CD4-positive, alpha-beta memory T cell (primary cell): Measurements from ENCODE around the gene COASY. TPM values are rescaled to one million over a fixed set of nuclear protein-coding genes. Genes with fewer than 3 reads are reported as not detected.

Experiments used
- CTCF ChIA-PET: fragments of 350-600 bp; sonication (Branson Sonifier 250); formaldehyde crosslinking; loops from one replicate; lab custom pipeline; 2021; ENCODE audit warnings: inconsistent platforms; ENCODE audit not compliant: partially characterized antibody; lab: Charles Lee
- POLR2A ChIA-PET: fragments of 350-600 bp; sonication (Branson Sonifier 250); formaldehyde crosslinking; loops from one replicate; lab custom pipeline; 2021; ENCODE audit not compliant: partially characterized antibody; lab: Charles Lee
- DNase-seq, 5 donors: peaks; one replicate each; pipeline versions ENCODE4 v3.0.0 to v3.0.0-alpha.2; 2020 to 2022; ENCODE audit warnings: mixed read lengths in 1 of 5
- H3K27ac ChIP-seq: one replicate; pipeline ENCODE4 v1.7.0; 2013; ENCODE audit warnings: low read depth, low read length
- H3K27me3 ChIP-seq: 2 replicates; pipeline ENCODE4 v1.7.0; 2013; ENCODE audit warnings: mild to moderate bottlenecking, low read length, moderate library complexity; ENCODE audit not compliant: insufficient read depth
- H3K36me3 ChIP-seq: 2 replicates; pipeline ENCODE4 v1.7.0; 2013; ENCODE audit warnings: mild to moderate bottlenecking, low read length, moderate library complexity; ENCODE audit not compliant: insufficient read depth
- H3K4me1 ChIP-seq: 2 replicates; pipeline ENCODE4 v1.7.0; 2013; ENCODE audit warnings: mild to moderate bottlenecking, low read length, moderate library complexity; ENCODE audit not compliant: insufficient read depth
- H3K4me3 ChIP-seq, 2 donors: one replicate each; pipeline ENCODE4 v1.7.0; 2013; ENCODE audit warnings: low read length in 2 of 2, mild to moderate bottlenecking in 1 of 2
- H3K9me3 ChIP-seq, 2 donors: one replicate each; pipeline ENCODE4 v1.7.0; 2013; ENCODE audit warnings: low read length in 2 of 2, control low read depth in 1 of 2; ENCODE audit not compliant: control insufficient read depth in 1 of 2
- H3K27ac Mint-ChIP-seq, 7 donors: one replicate each; pipeline ENCODE4 v1.8.0; 2020 to 2021; ENCODE audit warnings: mixed read lengths in 7 of 7, mild to moderate bottlenecking in 6 of 7, inconsistent platforms in 3 of 7, moderate library complexity in 3 of 7
- H3K27me3 Mint-ChIP-seq, 2 donors: one replicate each; pipeline ENCODE4 v1.8.0; 2020 to 2021; ENCODE audit warnings: mixed read lengths in 2 of 2
- H3K36me3 Mint-ChIP-seq, 2 donors: one replicate each; pipeline ENCODE4 v1.8.0; 2020 to 2021; ENCODE audit warnings: mixed read lengths in 2 of 2, inconsistent platforms in 1 of 2, mild to moderate bottlenecking in 1 of 2
- H3K4me1 Mint-ChIP-seq, 4 donors: one replicate each; pipeline ENCODE4 v1.8.0; 2020 to 2021; ENCODE audit warnings: mixed read lengths in 4 of 4, mild to moderate bottlenecking in 1 of 4
- H3K4me3 Mint-ChIP-seq, 8 donors: one replicate each; pipeline ENCODE4 v1.8.0; 2020 to 2021; ENCODE audit warnings: mixed read lengths in 8 of 8, mild to moderate bottlenecking in 7 of 8, moderate library complexity in 6 of 8, inconsistent platforms in 3 of 8
- H3K9me3 Mint-ChIP-seq, 8 donors: one replicate each; pipeline ENCODE4 v1.8.0; 2020 to 2021; ENCODE audit warnings: mixed read lengths in 8 of 8, mild to moderate bottlenecking in 5 of 8, inconsistent platforms in 3 of 8, moderate library complexity in 1 of 8
- intact Hi-C: fragments of 100-400 bp; cut with micrococcal nuclease; formaldehyde crosslinking; loops from one replicate; pipeline ENCODE4 v1.15.1; 2023
- polyA plus RNA-seq, 2 donors: library from polyadenylated mRNA; unstranded; fragments of 300-500 nt; fragmentation: Illumina TruSeq; gene quantifications; one replicate each; pipeline ENCODE4 v1.2.3, GENCODE V29; 2021
- total RNA-seq, 2 experiments: library from RNA; stranded (reverse); gene quantifications; one replicate each; pipeline ENCODE4 v1.2.3, GENCODE V29; 2021

The COASY gene
- total and polyA plus RNA-seq, 4 experiments from 2014 or later, result 44.6 to 71.1 (median 65.6) TPM

- H3K27ac Mint-ChIP-seq, result no peak overlapping the region
- intact Hi-C loops, result no loop called here
- H3K9me3 ChIP-seq, result no peaks in the 10 kb centered on the region
- H3K36me3 Mint-ChIP-seq, result peaks cover 26 to 61% of the 10 kb centered on the region in 2 donors
- no peaks in the 10 kb centered on the region for H3K9me3 Mint-ChIP-seq
- no peak overlapping the region for H3K4me3 ChIP-seq
- no peak overlapping the region for H3K4me3 Mint-ChIP-seq
- H3K4me1 ChIP-seq, result no peaks in the 10 kb centered on the region
- no peaks in the 10 kb centered on the region for H3K27me3 ChIP-seq
- no peak for DNase-seq
- ChIA-PET POLR2A (interaction anchor here (1.5 to 2.3 kb wide), 2 partner anchors 14 to 17 kb away, joined by 6 to 11 read pairs; partner anchors contain the start of gene PSMC3IP), CTCF (interaction anchor here (0.9 to 2.0 kb wide), 2 partner anchors 9 to 13 kb away, joined by 4 to 7 read pairs; no protein-coding TSS in a partner anchor)
- H3K4me1 Mint-ChIP-seq, result peaks cover 3 to 12% (median 7%) of the 10 kb centered on the region in 4 donors
- H3K27ac ChIP-seq, result no peak overlapping the region
- no peaks in the 10 kb centered on the region for H3K27me3 Mint-ChIP-seq
- H3K36me3 ChIP-seq, result peaks cover 49% of the 10 kb centered on the region
Measured at GRCh38 chr17:42591411-42591810, 29.5 kb downstream of the COASY start.

- intact Hi-C loops, result no loop called here
- no peaks in the 10 kb centered on the region for H3K9me3 ChIP-seq
- Mint-ChIP-seq H3K9me3 (no peaks in the 10 kb centered on the region), H3K36me3 (peaks cover 14 to 40% of the 10 kb centered on the region in 2 donors), H3K27me3 (no peaks in the 10 kb centered on the region), H3K4me3 (no peak overlapping the region), H3K4me1 (peaks cover 15 to 31% (median 22%) of the 10 kb centered on the region in 4 donors), H3K27ac (peak overlapping the region in 3 of 7 donors; percentile 17 to 73 (median 26))
- H3K4me1 ChIP-seq, result peaks cover 12% of the 10 kb centered on the region
- H3K27ac ChIP-seq, result no peak overlapping the region
- DNase-seq, result no peak
- no peaks in the 10 kb centered on the region for H3K27me3 ChIP-seq
- H3K4me3 ChIP-seq, result no peak overlapping the region
- peaks cover 7% of the 10 kb centered on the region for H3K36me3 ChIP-seq
- CTCF ChIA-PET, result no interaction called here
- POLR2A ChIA-PET, result interaction anchor here (3.9 kb wide), 1 partner anchor 12 kb away, joined by 20 read pairs; the partner anchor contains the start of genes RETREG3 and TUBG1
Measured at GRCh38 chr17:42596386-42596785, 34.4 kb downstream of the COASY start.

DNA sequence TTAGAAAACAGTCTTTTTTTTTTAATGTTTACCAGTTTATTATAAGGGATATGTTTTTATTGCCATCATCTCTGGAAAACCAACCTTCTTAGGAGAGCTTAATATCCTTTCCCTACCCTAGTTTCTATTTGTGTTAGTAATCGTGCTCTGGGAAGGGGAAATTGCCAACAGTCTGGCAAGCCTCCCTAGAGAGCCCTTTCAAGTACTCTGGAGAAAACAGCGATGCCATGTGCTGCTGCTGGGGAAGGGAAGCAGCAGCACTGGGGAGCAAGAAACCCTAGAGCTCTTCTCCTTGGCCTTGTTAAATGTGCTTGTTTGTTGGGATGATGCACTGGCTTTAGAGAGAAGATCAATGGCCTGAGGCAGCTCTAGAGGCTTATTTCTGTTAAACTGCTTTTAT is 37.0 kb downstream of the COASY start:
- H3K4me1 Mint-ChIP-seq, result peaks cover 17 to 48% (median 31%) of the 10 kb centered on the region in 4 donors
- CTCF ChIA-PET, result interaction anchor here (1.1 to 2.7 kb wide), 4 partner anchors 9 to 193 kb away, joined by 3 to 14 read pairs (median 3); partner anchors contain the start of gene PSMC3IP
- H3K27ac Mint-ChIP-seq, result peak overlapping the region in 4 of 7 donors; percentile 52 to 77 (median 66)
- Histone ChIP-seq H3K9me3 (no peaks in the 10 kb centered on the region), H3K27ac (no peak overlapping the region), H3K4me1 (peaks cover 19% of the 10 kb centered on the region), H3K36me3 (peaks cover 4% of the 10 kb centered on the region), H3K27me3 (no peaks in the 10 kb centered on the region), H3K4me3 (no peak overlapping the region)
- POLR2A ChIA-PET, result interaction anchor here (0.8 to 3.9 kb wide), 2 partner anchors 10 to 11 kb away, joined by 4 to 20 read pairs; partner anchors contain the start of genes RETREG3 and TUBG1
- no peak for DNase-seq
- no peaks in the 10 kb centered on the region for H3K27me3 Mint-ChIP-seq
- H3K4me3 Mint-ChIP-seq, result peak overlapping the region in 3 of 8 donors; percentile 4 to 39 (median 6)
- no peaks in the 10 kb centered on the region for H3K9me3 Mint-ChIP-seq
- intact Hi-C loops, result no loop called here
- H3K36me3 Mint-ChIP-seq, result peaks cover 20 to 35% of the 10 kb centered on the region in 2 donors

DNA sequence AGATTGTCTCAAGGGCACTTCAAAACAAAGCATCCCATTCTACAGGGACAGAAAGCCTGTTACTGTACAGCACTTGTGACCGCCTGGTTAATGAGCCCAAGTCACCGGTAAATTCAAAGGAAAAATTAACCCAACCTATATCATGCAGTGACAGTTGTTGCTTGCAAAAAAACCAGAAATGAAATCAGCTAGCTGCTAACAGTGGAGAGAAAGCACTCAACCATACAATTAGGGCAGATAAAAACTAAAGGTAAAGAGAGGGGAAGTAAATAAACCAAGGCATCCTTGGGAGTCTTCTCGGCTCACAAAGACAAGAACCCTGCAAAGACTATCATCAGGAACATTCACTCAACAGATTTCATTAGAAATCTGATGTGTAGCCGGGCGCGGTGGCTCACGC is 41.4 kb downstream of the COASY start:
- intact Hi-C loops, result no loop called here
- no peak overlapping the region for H3K4me3 ChIP-seq
- ChIA-PET CTCF (interaction anchor here (1.9 kb wide), 1 partner anchor 25 kb away, joined by 5 read pairs; no protein-coding TSS in a partner anchor), POLR2A (interaction anchor here (2.7 kb wide), 1 partner anchor 25 kb away, joined by 9 read pairs; the partner anchor contains the start of gene PSMC3IP)
- H3K36me3 ChIP-seq, result peaks cover 4% of the 10 kb centered on the region
- Mint-ChIP-seq H3K36me3 (peaks cover 17 to 42% of the 10 kb centered on the region in 2 donors), H3K9me3 (no peaks in the 10 kb centered on the region), H3K27me3 (no peaks in the 10 kb centered on the region), H3K4me1 (peaks cover 41 to 84% (median 57%) of the 10 kb centered on the region in 4 donors), H3K4me3 (peak overlapping the region in 3 of 8 donors; percentile 13 to 46 (median 22)), H3K27ac (peak overlapping the region in 2 of 7 donors; percentile 35 to 54)
- H3K27ac ChIP-seq, result no peak overlapping the region
- DNase-seq, result no peak
- no peaks in the 10 kb centered on the region for H3K9me3 ChIP-seq
- no peaks in the 10 kb centered on the region for H3K27me3 ChIP-seq
- peaks cover 62% of the 10 kb centered on the region for H3K4me1 ChIP-seq

DNA sequence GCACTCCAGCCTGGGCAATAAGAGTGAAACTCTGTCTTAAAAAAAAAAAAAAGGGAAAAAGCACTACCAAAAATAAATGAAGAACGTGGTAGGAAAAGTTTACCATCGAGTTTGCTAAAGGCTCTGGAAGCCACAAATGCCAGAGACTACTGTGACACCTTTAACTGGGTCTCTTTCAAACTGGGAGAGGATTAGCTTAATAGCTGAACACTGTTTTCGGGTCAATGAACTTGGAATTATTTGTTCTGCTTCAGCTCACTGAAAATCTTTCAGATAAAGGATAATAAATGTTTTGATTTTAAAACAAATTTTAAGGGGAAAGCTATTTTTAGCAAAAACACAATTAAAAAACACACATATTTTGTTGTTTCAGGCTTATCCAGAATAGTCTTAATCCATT is 45.8 kb downstream of the COASY start:
- intact Hi-C loops, result loop anchor here (5.0 kb wide), 1 partner anchor 50 kb away; the partner anchor contains the start of gene TUBG2
- CTCF ChIA-PET, result interaction anchor here (0.6 to 6.1 kb wide), 6 partner anchors 9 to 514 kb away, joined by 3 to 64 read pairs (median 6); partner anchors contain the start of genes PLEKHH3 and PSMC3IP
- peaks cover 0 to 2% (median 0%) of the 10 kb centered on the region in 8 donors for H3K9me3 Mint-ChIP-seq
- peaks cover 34 to 70% (median 52%) of the 10 kb centered on the region in 4 donors for H3K4me1 Mint-ChIP-seq
- H3K27me3 Mint-ChIP-seq, result no peaks in the 10 kb centered on the region
- H3K36me3 Mint-ChIP-seq, result peaks cover 9 to 42% of the 10 kb centered on the region in 2 donors
- Histone ChIP-seq H3K4me1 (peaks cover 57% of the 10 kb centered on the region), H3K9me3 (no peaks in the 10 kb centered on the region), H3K36me3 (peaks cover 8% of the 10 kb centered on the region), H3K27ac (peak overlapping the region; percentile 85), H3K4me3 (peak overlapping the region; percentile 87 to 92), H3K27me3 (no peaks in the 10 kb centered on the region)
- peak overlapping the region in 6 of 7 donors; percentile 9 to 99 (median 94) for H3K27ac Mint-ChIP-seq
- POLR2A ChIA-PET, result interaction anchor here (0.7 to 3.8 kb wide), 14 partner anchors 7 to 919 kb away, joined by 3 to 55 read pairs (median 8); partner anchors contain the start of genes EIF1, MLX, PLEKHH3 and PSMC3IP
- H3K4me3 Mint-ChIP-seq, result peak overlapping the region; percentile 99 to 100 (median 100)
- no peak for DNase-seq

GRCh38 chr17:42608305-42609181 is 46.6 kb downstream of the COASY start:
- H3K27ac ChIP-seq, result peak overlapping the region; percentile 85
- DNase-seq, result peak in 1 of 5 donors; percentile 44
- H3K36me3 Mint-ChIP-seq, result peaks cover 5 to 41% of the 10 kb centered on the region in 2 donors
- peak overlapping the region; percentile 90 to 100 (median 99) for H3K27ac Mint-ChIP-seq
- peaks cover 4% of the 10 kb centered on the region for H3K36me3 ChIP-seq
- peaks cover 52% of the 10 kb centered on the region for H3K4me1 ChIP-seq
- no peaks in the 10 kb centered on the region for H3K27me3 ChIP-seq
- peaks cover 28 to 62% (median 45%) of the 10 kb centered on the region in 4 donors for H3K4me1 Mint-ChIP-seq
- ChIA-PET POLR2A (interaction anchor here (0.6 to 3.8 kb wide), 29 partner anchors 8 to 920 kb away, joined by 3 to 55 read pairs (median 5); partner anchors contain the start of genes CNTD1, COA3, EIF1 and MLX), CTCF (interaction anchor here (0.6 to 6.1 kb wide), 9 partner anchors 10 to 514 kb away, joined by 3 to 64 read pairs (median 4); partner anchors contain the start of genes BECN1, PLEKHH3 and PSMC3IP)
- H3K9me3 ChIP-seq, result no peaks in the 10 kb centered on the region
- H3K4me3 ChIP-seq, result peak overlapping the region; percentile 87 to 92
- peak overlapping the region; percentile 99 to 100 (median 100) for H3K4me3 Mint-ChIP-seq
- intact Hi-C loops, result loop anchor here (1.0 to 5.0 kb wide), 4 partner anchors 31 to 165 kb away; partner anchors contain the start of genes PSMC3IP, TUBG2 and VPS25
- no peaks in the 10 kb centered on the region for H3K27me3 Mint-ChIP-seq
- peaks cover 0 to 2% (median 0%) of the 10 kb centered on the region in 8 donors for H3K9me3 Mint-ChIP-seq
